Stimulated activated naive B cell treated with anti-CD40 and anti-IgM and Interleukin-4, amounts not matched to agents 10 μg/mL and 1 μg/mL and 100 μg/mL, for 72 hours (primary cell): ENCODE measurements around the gene GJA9.
"Not testable (repeated sequence)": the region's sequence is repeated elsewhere in the genome, so short reads cannot be mapped to it uniquely, and the experiment has no call there.

Source experiments
- ATAC-seq, 2 donors: fragments of 150-1000 bp; cut with Tn5 transposase; replicated peaks; 2 replicates each; pipeline ENCODE4 v1.10.0; 2021; ENCODE audit warnings: moderate library complexity in 1 of 2
- DNase-seq: peaks from one replicate; pipeline ENCODE4 v3.0.0; 2021
- H3K27ac Mint-ChIP-seq: one replicate; pipeline ENCODE4 v1.8.0; 2022; ENCODE audit warnings: mild to moderate bottlenecking, mixed read lengths
- H3K27me3 Mint-ChIP-seq, 2 donors: one replicate each; pipeline ENCODE4 v1.8.0; 2022; ENCODE audit warnings: mixed read lengths in 2 of 2
- H3K36me3 Mint-ChIP-seq, 2 donors: one replicate each; pipeline ENCODE4 v1.8.0; 2022; ENCODE audit warnings: mixed read lengths in 2 of 2, mild to moderate bottlenecking in 1 of 2
- H3K4me1 Mint-ChIP-seq, 2 donors: one replicate each; pipeline ENCODE4 v1.8.0; 2022; ENCODE audit warnings: mixed read lengths in 2 of 2, mild to moderate bottlenecking in 1 of 2
- H3K4me3 Mint-ChIP-seq, 2 donors: one replicate each; pipeline ENCODE4 v1.8.0; 2022; ENCODE audit warnings: mild to moderate bottlenecking in 2 of 2, mixed read lengths in 2 of 2, moderate library complexity in 1 of 2
- H3K9me3 Mint-ChIP-seq, 2 donors: one replicate each; pipeline ENCODE4 v1.8.0; 2022; ENCODE audit warnings: mixed read lengths in 2 of 2, mild to moderate bottlenecking in 1 of 2

Gene GJA9

DNA sequence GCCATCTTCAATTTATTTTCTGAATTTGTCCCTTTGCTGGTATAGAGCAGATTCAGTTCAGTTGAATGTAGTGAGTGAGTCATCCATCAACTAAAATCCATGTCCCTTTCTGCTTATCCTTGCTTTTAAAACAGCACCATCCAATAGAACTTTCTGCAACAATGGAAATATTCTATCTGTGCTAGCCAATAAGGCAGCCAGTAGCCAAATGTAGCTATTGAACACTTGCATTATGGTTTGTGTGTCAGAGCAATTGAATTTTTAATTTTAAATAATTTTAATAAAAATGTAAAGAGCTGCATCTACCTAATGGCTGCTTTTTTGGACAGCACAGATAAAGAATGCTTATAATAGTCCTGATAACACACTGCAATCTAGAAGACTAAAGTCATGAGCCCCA, at the start of gene GJA9:
Gene GJA9, minus strand, starts transcription at position 101 of the 400 bp plus-strand sequence. CDS start 5,489 bp downstream, outside the sequence.
- no peak for ATAC-seq
- no peak within 1 kb of the TSS for H3K4me3 Mint-ChIP-seq
- no peaks in the 10 kb centered on the region for H3K4me1 Mint-ChIP-seq
- DNase-seq = no peak
- H3K27ac Mint-ChIP-seq = no peak within 1 kb of the TSS
- H3K9me3 Mint-ChIP-seq = no peaks in the 10 kb centered on the region
- H3K36me3 Mint-ChIP-seq = no peaks in the 10 kb centered on the region
- no peaks in the 10 kb centered on the region for H3K27me3 Mint-ChIP-seq

GRCh38 chr1:38929476-38929875, 48.1 kb upstream of the GJA9 start:
- no peaks in the 10 kb centered on the region for H3K36me3 Mint-ChIP-seq
- H3K27me3 Mint-ChIP-seq = no peaks in the 10 kb centered on the region

DNA sequence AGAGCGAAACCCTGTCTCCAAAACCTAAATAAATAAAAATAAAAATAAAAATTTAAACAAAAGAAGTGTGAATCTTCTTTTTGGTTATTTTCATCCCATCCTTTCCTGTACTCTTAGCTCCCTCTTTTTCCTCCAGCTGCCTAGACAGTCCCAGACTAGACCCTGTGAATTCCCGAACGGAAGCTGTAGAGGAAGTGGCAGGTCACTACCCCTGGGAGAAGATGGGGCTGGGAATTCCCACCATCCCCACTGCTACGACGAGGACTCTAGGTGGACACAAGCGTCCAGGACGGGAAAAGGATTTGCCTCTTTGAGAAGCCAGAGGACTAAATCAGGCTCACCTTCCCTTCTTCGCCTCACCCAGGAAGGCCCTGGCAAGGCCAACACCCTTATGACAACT, 47.7 kb upstream of the GJA9 start:
- no peak overlapping the region for H3K27ac Mint-ChIP-seq
- H3K4me3 Mint-ChIP-seq = no peak overlapping the region
- H3K4me1 Mint-ChIP-seq = no peaks in the 10 kb centered on the region
- DNase-seq = no peak
- H3K9me3 Mint-ChIP-seq = no peaks in the 10 kb centered on the region
- ATAC-seq = no peak
- no peaks in the 10 kb centered on the region for H3K27me3 Mint-ChIP-seq
- no peaks in the 10 kb centered on the region for H3K36me3 Mint-ChIP-seq

More at GRCh38 chr1:38929476-38929875, 48.1 kb upstream of the GJA9 start:
- no peak overlapping the region for H3K4me3 Mint-ChIP-seq
- no peak overlapping the region for H3K27ac Mint-ChIP-seq
- DNase-seq (no peak), ATAC-seq (no peak)
- no peaks in the 10 kb centered on the region for H3K9me3 Mint-ChIP-seq
- no peaks in the 10 kb centered on the region for H3K4me1 Mint-ChIP-seq

DNA sequence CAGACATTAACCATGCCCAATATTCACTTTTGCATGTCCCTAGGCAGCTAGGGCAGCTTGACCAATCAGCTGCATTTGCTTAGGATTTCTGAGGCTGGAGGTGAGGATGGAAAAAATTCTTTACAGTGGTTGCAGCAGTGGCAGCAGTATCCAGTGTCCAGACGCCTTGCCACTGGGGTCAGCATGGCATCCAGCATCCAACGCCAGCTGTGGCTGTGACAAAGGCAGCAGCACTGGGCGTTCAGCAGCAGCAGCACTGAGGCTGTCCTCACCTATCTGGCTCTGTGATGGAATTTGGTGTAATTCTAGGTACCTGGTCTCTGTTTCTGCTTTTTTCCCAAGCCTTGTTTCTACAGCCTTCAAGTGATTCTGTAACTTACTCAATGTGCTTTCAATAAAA, 44.7 kb upstream of the GJA9 start:
- Mint-ChIP-seq H3K27me3 (no peaks in the 10 kb centered on the region), H3K4me3 (no peak overlapping the region), H3K27ac (no peak overlapping the region), H3K9me3 (no peaks in the 10 kb centered on the region), H3K36me3 (no peaks in the 10 kb centered on the region), H3K4me1 (no peaks in the 10 kb centered on the region)
- ATAC-seq (no peak), DNase-seq (no peak)

DNA sequence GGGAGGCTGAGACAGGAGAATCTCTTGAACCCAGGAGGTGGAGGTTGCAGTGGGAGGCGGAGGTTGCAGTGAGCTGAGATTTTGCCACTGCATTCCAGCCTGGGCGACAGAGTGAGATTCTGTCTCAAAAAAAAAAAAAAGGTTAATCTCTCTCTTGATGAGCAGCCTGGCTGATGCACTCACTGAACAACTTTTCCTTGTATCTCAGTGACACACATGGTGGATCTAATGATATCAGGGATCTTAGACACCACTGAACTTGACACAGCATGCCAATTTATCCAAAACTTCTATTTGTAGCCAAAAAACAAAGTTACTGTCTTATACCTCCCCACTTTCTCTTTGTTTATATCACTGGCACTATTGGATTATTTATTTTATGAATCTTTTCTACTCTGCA, 44.0 kb upstream of the GJA9 start:
- Mint-ChIP-seq H3K4me3 (no peak overlapping the region), H3K4me1 (no peaks in the 10 kb centered on the region)

GRCh38 chr1:38923607-38924006, 42.2 kb upstream of the GJA9 start:
- ATAC-seq = no peak
- H3K9me3 Mint-ChIP-seq = no peaks in the 10 kb centered on the region
- H3K36me3 Mint-ChIP-seq = no peaks in the 10 kb centered on the region
- H3K27ac Mint-ChIP-seq = no peak overlapping the region
- H3K4me1 Mint-ChIP-seq = no peaks in the 10 kb centered on the region
- no peak overlapping the region for H3K4me3 Mint-ChIP-seq
- H3K27me3 Mint-ChIP-seq = no peaks in the 10 kb centered on the region
- no peak for DNase-seq

More for the DNA sequence above, 44.0 kb upstream of the GJA9 start:
- no peaks in the 10 kb centered on the region for H3K27me3 Mint-ChIP-seq
- H3K9me3 Mint-ChIP-seq = no peaks in the 10 kb centered on the region
- DNase-seq = no peak
- H3K36me3 Mint-ChIP-seq = no peaks in the 10 kb centered on the region
- no peak overlapping the region for H3K27ac Mint-ChIP-seq
- ATAC-seq = no peak

- H3K27ac Mint-ChIP-seq = no peak overlapping the region
- no peak overlapping the region for H3K4me3 Mint-ChIP-seq
- H3K27me3 Mint-ChIP-seq = no peaks in the 10 kb centered on the region
- H3K36me3 Mint-ChIP-seq = peaks cover 0 to 2% of the 10 kb centered on the region in 2 donors
- DNase-seq (no peak), ATAC-seq (no peak)
- no peaks in the 10 kb centered on the region for H3K4me1 Mint-ChIP-seq
- no peaks in the 10 kb centered on the region for H3K9me3 Mint-ChIP-seq
These were observed 37.7 kb upstream of the GJA9 start for GRCh38 chr1:38919130-38919529.

- ATAC-seq (no peak), DNase-seq (no peak)
- Mint-ChIP-seq H3K9me3 (no peaks in the 10 kb centered on the region), H3K4me1 (no peaks in the 10 kb centered on the region), H3K36me3 (peaks cover 0 to 2% of the 10 kb centered on the region in 2 donors), H3K27ac (no peak overlapping the region), H3K27me3 (no peaks in the 10 kb centered on the region), H3K4me3 (no peak overlapping the region)
These were observed 37.2 kb upstream of the GJA9 start for GRCh38 chr1:38918568-38918967.

DNA sequence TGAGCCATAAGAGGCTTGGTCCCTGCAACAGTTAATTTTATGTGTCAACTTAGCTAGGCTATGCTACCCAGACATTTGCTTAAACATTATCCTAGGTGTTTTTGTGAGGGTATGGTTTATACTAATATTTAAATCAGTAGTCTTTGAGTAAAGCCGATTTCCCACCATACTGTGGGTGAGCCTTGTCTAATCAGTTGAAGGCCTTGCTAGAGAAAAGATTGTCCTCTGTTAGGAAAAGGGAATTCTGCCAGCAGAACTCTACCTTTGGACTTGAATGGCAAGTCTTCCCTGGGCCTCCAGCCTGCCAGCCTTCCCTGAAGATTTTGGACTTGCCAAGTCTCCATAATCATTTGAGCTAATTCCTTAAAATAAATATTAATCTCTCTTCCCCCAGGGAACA, 36.4 kb upstream of the GJA9 start:
- Mint-ChIP-seq H3K4me3 (no peak overlapping the region), H3K4me1 (no peaks in the 10 kb centered on the region), H3K36me3 (peaks cover 0 to 2% of the 10 kb centered on the region in 2 donors), H3K9me3 (no peaks in the 10 kb centered on the region), H3K27ac (no peak overlapping the region), H3K27me3 (no peaks in the 10 kb centered on the region)
- DNase-seq (no peak), ATAC-seq (no peak)

DNA sequence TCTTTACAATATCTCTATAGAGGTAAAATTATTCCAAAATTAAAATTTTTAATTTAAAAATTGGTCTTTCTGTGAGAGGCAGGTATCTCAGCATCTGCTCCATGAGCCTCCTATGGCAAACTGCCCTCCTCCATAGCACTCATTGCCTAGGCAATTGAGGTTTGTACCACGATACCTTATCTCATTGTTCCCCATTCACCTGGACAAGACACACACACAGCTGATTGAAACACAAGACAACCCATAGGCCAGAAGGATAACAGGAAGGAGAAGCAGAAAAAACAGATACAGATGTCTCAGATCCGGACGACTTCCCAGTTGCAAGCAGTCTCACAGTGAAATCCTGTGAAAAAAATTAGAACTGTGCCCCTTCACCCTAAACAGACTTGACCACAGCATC, 36.0 kb upstream of the GJA9 start:
- ATAC-seq (no peak), DNase-seq (no peak)
- no peaks in the 10 kb centered on the region for H3K4me1 Mint-ChIP-seq
- no peaks in the 10 kb centered on the region for H3K27me3 Mint-ChIP-seq
- no peaks in the 10 kb centered on the region for H3K9me3 Mint-ChIP-seq
- H3K27ac Mint-ChIP-seq = no peak overlapping the region
- H3K4me3 Mint-ChIP-seq = no peak overlapping the region
- peaks cover 0 to 2% of the 10 kb centered on the region in 2 donors for H3K36me3 Mint-ChIP-seq

GRCh38 chr1:38915352-38915948, 34.1 kb upstream of the GJA9 start:
- no peak overlapping the region for H3K27ac Mint-ChIP-seq
- H3K9me3 Mint-ChIP-seq = no peaks in the 10 kb centered on the region
- peaks cover 0 to 2% of the 10 kb centered on the region in 2 donors for H3K36me3 Mint-ChIP-seq
- no peak overlapping the region for H3K4me3 Mint-ChIP-seq
- DNase-seq (no peak), ATAC-seq (no peak)
- H3K27me3 Mint-ChIP-seq = no peaks in the 10 kb centered on the region
- H3K4me1 Mint-ChIP-seq = no peaks in the 10 kb centered on the region

GRCh38 chr1:38914908-38915307, 33.5 kb upstream of the GJA9 start:
- H3K27ac Mint-ChIP-seq, H3K9me3 Mint-ChIP-seq, H3K4me1 Mint-ChIP-seq, DNase-seq, H3K36me3 Mint-ChIP-seq, H3K4me3 Mint-ChIP-seq, H3K27me3 Mint-ChIP-seq, ATAC-seq: not testable (repeated sequence)

DNA sequence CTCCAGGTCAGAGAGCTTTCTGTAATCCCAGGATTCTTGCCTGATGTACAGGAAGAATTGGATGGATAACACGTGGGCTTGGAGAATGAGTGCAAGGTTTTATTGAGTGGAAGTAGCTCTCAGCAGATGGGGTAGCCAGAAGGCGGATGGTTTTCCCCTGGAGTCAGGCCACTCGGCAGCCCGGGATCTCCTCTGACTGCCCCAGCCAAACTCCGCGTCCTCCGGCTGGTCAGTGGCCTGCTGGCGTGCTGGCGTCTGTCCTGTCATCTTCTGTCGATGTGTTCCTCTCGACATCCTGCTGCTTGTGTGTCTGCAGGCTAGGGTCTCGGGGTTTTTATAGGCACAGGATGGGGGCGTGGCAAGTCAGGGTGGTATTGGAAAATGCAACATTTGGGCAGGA, 27.4 kb upstream of the GJA9 start:
- DNase-seq = no peak
- Mint-ChIP-seq H3K4me1 (no peaks in the 10 kb centered on the region), H3K4me3 (no peak overlapping the region), H3K9me3 (peaks cover 0 to 3% of the 10 kb centered on the region in 2 donors), H3K27me3 (no peaks in the 10 kb centered on the region), H3K36me3 (peaks cover 4% of the 10 kb centered on the region in 2 donors), H3K27ac (no peak overlapping the region)
- ATAC-seq = no peak

DNA sequence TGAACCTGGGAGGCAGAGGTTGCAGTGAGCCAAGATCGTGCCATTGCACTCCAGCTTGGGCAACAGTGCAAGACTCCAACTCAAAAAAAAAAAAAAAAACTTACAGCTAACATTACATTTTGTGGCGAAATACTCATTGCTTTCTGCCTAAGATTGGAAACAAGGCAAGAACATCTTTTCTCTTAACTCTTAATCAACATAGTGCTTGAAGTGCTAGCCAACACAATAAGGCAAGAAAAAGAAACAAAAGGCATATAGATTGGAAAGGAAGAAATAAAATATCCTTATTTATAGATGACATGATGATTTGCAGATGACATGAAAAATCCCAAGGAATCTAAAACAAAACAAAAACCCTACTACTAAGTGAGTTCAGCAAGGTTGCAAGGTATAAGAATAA, 24.6 kb upstream of the GJA9 start:
- Mint-ChIP-seq H3K27me3 (no peaks in the 10 kb centered on the region), H3K9me3 (peaks cover 0 to 3% of the 10 kb centered on the region in 2 donors), H3K27ac (no peak overlapping the region), H3K4me1 (no peaks in the 10 kb centered on the region), H3K4me3 (no peak overlapping the region), H3K36me3 (peaks cover 4% of the 10 kb centered on the region in 2 donors)
- ATAC-seq (no peak), DNase-seq (no peak)

DNA sequence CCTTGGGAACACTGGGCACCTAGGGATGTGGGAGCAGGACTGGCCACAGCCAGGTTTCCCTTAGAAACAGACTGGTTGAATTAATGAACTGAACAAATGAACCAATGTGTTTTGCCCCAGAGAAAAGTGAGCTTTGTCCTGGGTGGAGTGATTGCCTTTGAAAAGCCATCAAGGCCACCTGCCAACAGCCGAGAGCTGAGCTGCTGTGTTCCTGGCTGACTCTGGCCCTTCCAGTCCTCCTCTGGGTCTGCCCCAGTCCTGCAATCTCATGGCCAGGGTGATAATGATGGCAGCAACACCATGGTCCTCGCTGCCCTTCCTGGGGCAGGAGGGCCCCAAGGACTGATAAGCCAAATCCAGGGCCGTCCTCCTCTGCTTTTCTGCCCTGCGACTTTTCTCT, 18.2 kb upstream of the GJA9 start:
- Mint-ChIP-seq H3K36me3 (no peaks in the 10 kb centered on the region), H3K4me3 (no peak overlapping the region), H3K27ac (no peak overlapping the region), H3K4me1 (no peaks in the 10 kb centered on the region), H3K27me3 (no peaks in the 10 kb centered on the region), H3K9me3 (no peaks in the 10 kb centered on the region)
- no peak for DNase-seq
- ATAC-seq = no peak
